ENCODE measurements around the gene GNAQ. TPM values are rescaled to one million over a fixed set of nuclear protein-coding genes. Genes with fewer than 3 reads are reported as not detected.
A peak's percentile ranks its signal among the peaks of the same experiment; 100 is the strongest.

The GNAQ gene
- total RNA-seq, result 79.4 TPM
- 10 to 100 TPM in 3 of 4 donors, 1 to 10 TPM in 1; 8.5 to 20.5 (median 14.0) TPM for polyA plus RNA-seq

DNA sequence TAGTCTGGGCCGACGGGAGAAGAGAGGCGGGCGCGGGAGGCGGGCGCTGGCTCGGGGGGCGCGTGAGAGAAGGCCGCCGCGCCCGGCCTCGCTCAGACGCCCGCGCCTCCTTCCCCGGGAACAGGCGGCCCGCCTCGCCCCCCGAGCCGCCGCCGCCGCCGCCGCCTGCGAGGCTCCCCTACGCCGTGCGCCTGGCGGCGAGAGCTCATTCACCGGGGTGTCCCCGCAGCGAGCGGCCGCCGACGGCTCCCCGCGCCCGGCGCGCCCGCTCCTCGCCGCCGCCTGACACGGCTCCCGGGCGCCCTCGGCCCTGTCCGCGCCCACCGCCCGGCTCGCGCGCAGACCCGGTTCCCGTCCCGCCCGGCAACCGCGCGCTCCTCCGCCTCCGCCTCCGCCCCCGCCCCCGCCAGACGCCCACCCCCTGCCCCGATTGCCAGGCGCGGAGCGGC is at the start of gene GNAQ:
Gene GNAQ (minus strand): TSS at position 368 of the 449 bp plus-strand sequence. CDS start 576 bp downstream, outside the sequence.
- no peaks in the 10 kb centered on the region for H3K36me3 Mint-ChIP-seq
- peak within 1 kb of the TSS; percentile 96 to 99 (median 97) for H3K27ac Mint-ChIP-seq
- peak; percentile 10 to 38 for ATAC-seq (ENCODE audit: low read depth in 2 of 2)
- Histone ChIP-seq H3K4me1 (ENCODE audit: control insufficient read depth, insufficient read depth, low read length, poor library complexity, severe bottlenecking) (peaks cover 60% of the 10 kb centered on the region), H3K27me3 (ENCODE audit: control insufficient read depth, insufficient read depth, low read length) (no peaks in the 10 kb centered on the region), H3K4me3 (ENCODE audit: low read depth, low read length) (peak within 1 kb of the TSS; percentile 87), H3K9me3 (ENCODE audit: control insufficient read depth in 2 of 2, low read length in 2 of 2) (no peaks in the 10 kb centered on the region), H3K27ac (ENCODE audit: insufficient read depth, low read length, poor library complexity, severe bottlenecking) (peak within 1 kb of the TSS; percentile 76), H3K36me3 (ENCODE audit: control insufficient read depth, insufficient read depth, low read length) (no peaks in the 10 kb centered on the region)
- no peaks in the 10 kb centered on the region for H3K27me3 Mint-ChIP-seq
- DNase-seq, result no peak
- H3K9me3 Mint-ChIP-seq, result no peaks in the 10 kb centered on the region
- peak within 1 kb of the TSS; percentile 94 to 98 (median 97) for H3K4me3 Mint-ChIP-seq
- H3K4me1 Mint-ChIP-seq, result peaks cover 24 to 70% (median 51%) of the 10 kb centered on the region in 4 donors

DNA sequence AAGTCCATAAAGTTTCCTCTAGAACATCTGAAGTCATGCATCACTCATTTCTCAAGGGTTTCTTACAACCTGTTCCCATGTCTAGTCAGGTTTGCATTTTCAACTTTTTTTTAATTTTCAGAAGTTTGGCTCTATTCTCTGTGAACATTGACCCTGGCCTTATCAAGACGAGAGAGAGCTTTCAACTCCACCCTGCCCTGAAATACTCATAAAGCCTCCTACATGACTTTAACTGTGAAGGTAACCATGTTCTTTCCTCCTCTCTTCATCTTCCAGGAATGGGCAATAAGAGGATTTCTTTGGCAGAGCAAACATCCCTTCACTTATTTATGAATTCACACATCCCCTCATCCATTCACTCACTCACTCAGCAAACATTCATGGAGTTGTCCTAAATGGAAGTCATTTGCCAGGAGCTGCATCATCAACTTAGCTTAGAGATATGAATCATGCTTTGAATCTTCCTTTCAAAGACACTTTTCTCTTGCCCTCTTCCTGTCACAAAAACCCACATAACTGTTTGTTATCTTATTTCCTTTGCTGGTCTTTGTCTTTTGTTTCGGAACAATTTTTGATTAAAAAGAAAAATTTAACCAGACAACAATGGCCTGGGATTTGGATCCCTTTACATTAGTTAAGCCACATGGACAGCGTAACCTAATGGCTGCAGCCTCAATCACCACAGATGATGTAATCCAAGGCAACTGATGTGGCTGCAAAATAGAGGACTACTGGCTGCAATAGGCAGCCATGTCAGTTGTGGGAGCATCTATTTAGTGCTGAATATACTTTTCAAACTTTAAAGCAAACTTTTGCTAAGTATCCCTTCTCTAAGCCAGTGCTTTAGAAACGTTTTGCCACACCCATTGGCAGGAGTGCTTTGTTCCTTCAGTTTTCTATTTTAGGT is 43.0 kb upstream of the GNAQ start:
- Histone ChIP-seq H3K27ac (ENCODE audit: insufficient read depth, low read length, poor library complexity, severe bottlenecking) (peak overlapping the region; percentile 56), H3K4me1 (ENCODE audit: control insufficient read depth, insufficient read depth, low read length, poor library complexity, severe bottlenecking) (peaks cover 29% of the 10 kb centered on the region), H3K9me3 (ENCODE audit: control insufficient read depth in 2 of 2, low read length in 2 of 2) (no peaks in the 10 kb centered on the region), H3K36me3 (ENCODE audit: control insufficient read depth, insufficient read depth, low read length) (no peaks in the 10 kb centered on the region), H3K27me3 (ENCODE audit: control insufficient read depth, insufficient read depth, low read length) (no peaks in the 10 kb centered on the region), H3K4me3 (ENCODE audit: low read depth, low read length) (peak overlapping the region; percentile 76)
- ATAC-seq (ENCODE audit: low read depth in 2 of 2), result peak; percentile 53 to 69
- no peaks in the 10 kb centered on the region for H3K36me3 Mint-ChIP-seq
- peak overlapping the region; percentile 65 to 83 (median 74) for H3K4me3 Mint-ChIP-seq
- peak in 2 of 3 donors; percentile 22 to 65 for DNase-seq
- H3K27me3 Mint-ChIP-seq, result no peaks in the 10 kb centered on the region
- H3K9me3 Mint-ChIP-seq, result peaks cover 0 to 21% (median 5%) of the 10 kb centered on the region in 7 donors
- peak overlapping the region; percentile 63 to 89 (median 83) for H3K27ac Mint-ChIP-seq
- H3K4me1 Mint-ChIP-seq, result peaks cover 10 to 48% (median 39%) of the 10 kb centered on the region in 4 donors

DNA sequence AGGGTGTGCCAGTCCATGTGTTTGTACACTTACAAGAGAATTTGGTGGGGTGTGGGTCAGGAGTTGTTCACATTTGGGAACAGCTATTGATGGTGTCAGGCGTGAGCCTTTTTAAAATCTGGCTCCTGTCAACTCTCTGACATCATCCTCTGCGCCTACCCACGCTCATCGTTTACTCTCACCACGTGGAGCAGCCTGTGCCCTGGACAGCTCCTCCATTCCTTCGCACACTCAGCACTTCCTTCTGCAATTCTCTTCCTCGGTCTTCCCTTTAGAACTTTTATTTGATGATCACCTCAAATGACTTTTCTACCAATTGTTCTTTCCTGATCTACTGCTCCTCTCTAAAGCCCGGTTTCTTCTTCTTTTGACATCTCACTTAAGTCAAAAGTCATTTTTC is 42.1 kb upstream of the GNAQ start:
- peaks cover 29% of the 10 kb centered on the region for H3K4me1 ChIP-seq (ENCODE audit: control insufficient read depth, insufficient read depth, low read length, poor library complexity, severe bottlenecking)
- peak overlapping the region; percentile 56 for H3K27ac ChIP-seq (ENCODE audit: insufficient read depth, low read length, poor library complexity, severe bottlenecking)
- no peaks in the 10 kb centered on the region for H3K36me3 ChIP-seq (ENCODE audit: control insufficient read depth, insufficient read depth, low read length)
- DNase-seq (no peak), ATAC-seq (ENCODE audit: low read depth in 2 of 2) (no peak)
- H3K9me3 ChIP-seq (ENCODE audit: control insufficient read depth in 2 of 2, low read length in 2 of 2), result no peaks in the 10 kb centered on the region
- H3K27ac Mint-ChIP-seq, result peak overlapping the region; percentile 63 to 89 (median 83)
- H3K27me3 Mint-ChIP-seq, result no peaks in the 10 kb centered on the region
- H3K36me3 Mint-ChIP-seq, result no peaks in the 10 kb centered on the region
- peaks cover 0 to 12% (median 3%) of the 10 kb centered on the region in 7 donors for H3K9me3 Mint-ChIP-seq
- H3K4me3 Mint-ChIP-seq, result peak overlapping the region; percentile 65 to 83 (median 74)
- H3K27me3 ChIP-seq (ENCODE audit: control insufficient read depth, insufficient read depth, low read length), result no peaks in the 10 kb centered on the region
- no peak overlapping the region for H3K4me3 ChIP-seq (ENCODE audit: low read depth, low read length)
- peaks cover 10 to 48% (median 39%) of the 10 kb centered on the region in 4 donors for H3K4me1 Mint-ChIP-seq

DNA sequence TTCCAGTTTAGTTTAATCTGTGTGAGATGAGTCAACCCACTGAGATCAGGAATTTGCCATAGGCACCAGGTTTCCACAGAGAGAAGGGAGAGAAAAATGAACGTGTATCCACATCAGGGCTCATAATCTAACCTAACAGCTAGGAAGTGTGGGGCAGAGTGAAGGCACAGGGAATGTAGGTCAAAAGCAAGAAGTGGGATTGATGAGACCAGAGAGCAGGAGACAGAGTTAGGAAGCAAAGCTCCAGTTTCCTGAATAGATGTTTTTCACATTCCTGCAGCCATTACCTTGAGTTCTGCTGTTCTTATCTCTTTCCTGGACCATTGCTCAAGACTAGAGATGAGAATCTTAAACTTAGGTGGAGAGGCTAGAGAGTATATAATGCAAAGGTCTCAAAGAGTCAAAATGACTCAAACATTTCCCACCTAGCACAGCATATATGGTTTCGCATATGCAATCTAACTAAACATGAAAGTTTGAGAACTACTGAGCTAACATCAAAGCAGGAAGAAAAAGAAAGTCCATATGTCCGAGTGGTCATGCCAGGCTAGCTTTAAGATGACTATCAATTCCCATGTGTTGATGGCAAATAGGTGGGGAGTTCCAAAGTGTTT is 41.1 kb upstream of the GNAQ start:
- ATAC-seq (ENCODE audit: low read depth in 2 of 2) (no peak), DNase-seq (no peak)
- H3K27me3 ChIP-seq (ENCODE audit: control insufficient read depth, insufficient read depth, low read length), result no peaks in the 10 kb centered on the region
- Mint-ChIP-seq H3K4me3 (peak overlapping the region in 1 of 4 donors; percentile 25), H3K36me3 (no peaks in the 10 kb centered on the region), H3K27me3 (no peaks in the 10 kb centered on the region), H3K4me1 (peaks cover 10 to 48% (median 39%) of the 10 kb centered on the region in 4 donors), H3K27ac (peak overlapping the region; percentile 32 to 83 (median 81)), H3K9me3 (peaks cover 0 to 4% (median 3%) of the 10 kb centered on the region in 7 donors)
- no peaks in the 10 kb centered on the region for H3K36me3 ChIP-seq (ENCODE audit: control insufficient read depth, insufficient read depth, low read length)
- H3K9me3 ChIP-seq (ENCODE audit: control insufficient read depth in 2 of 2, low read length in 2 of 2), result no peaks in the 10 kb centered on the region
- no peak overlapping the region for H3K4me3 ChIP-seq (ENCODE audit: low read depth, low read length)
- no peak overlapping the region for H3K27ac ChIP-seq (ENCODE audit: insufficient read depth, low read length, poor library complexity, severe bottlenecking)
- H3K4me1 ChIP-seq (ENCODE audit: control insufficient read depth, insufficient read depth, low read length, poor library complexity, severe bottlenecking), result peaks cover 29% of the 10 kb centered on the region

DNA sequence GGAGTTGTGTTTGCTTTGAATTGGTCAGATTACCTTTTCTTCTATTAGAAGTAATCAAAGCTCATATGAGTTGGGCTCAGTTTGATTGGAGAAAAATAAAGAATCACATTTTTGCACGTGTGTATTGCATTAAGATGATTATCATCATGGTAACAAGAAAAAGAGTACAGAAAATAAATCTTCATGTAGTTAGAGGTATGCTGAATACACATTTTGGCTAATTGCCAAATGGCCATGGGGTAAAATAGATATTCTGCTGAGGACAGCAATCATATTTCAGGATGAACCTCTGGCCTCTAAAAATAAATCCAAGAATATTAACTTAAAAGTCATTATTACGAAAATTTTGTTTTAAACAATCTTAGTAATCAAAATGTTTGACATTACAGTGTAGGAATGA is 38.9 kb upstream of the GNAQ start:
- DNase-seq (no peak), ATAC-seq (ENCODE audit: low read depth in 2 of 2) (no peak)
- H3K36me3 Mint-ChIP-seq, result no peaks in the 10 kb centered on the region
- peaks cover 0 to 10% (median 5%) of the 10 kb centered on the region in 7 donors for H3K9me3 Mint-ChIP-seq
- no peak overlapping the region for H3K27ac Mint-ChIP-seq
- Histone ChIP-seq H3K36me3 (ENCODE audit: control insufficient read depth, insufficient read depth, low read length) (no peaks in the 10 kb centered on the region), H3K4me3 (ENCODE audit: low read depth, low read length) (no peak overlapping the region), H3K4me1 (ENCODE audit: control insufficient read depth, insufficient read depth, low read length, poor library complexity, severe bottlenecking) (peaks cover 29% of the 10 kb centered on the region), H3K9me3 (ENCODE audit: control insufficient read depth in 2 of 2, low read length in 2 of 2) (no peaks in the 10 kb centered on the region), H3K27ac (ENCODE audit: insufficient read depth, low read length, poor library complexity, severe bottlenecking) (no peak overlapping the region), H3K27me3 (ENCODE audit: control insufficient read depth, insufficient read depth, low read length) (no peaks in the 10 kb centered on the region)
- no peak overlapping the region for H3K4me3 Mint-ChIP-seq
- peaks cover 10 to 37% (median 33%) of the 10 kb centered on the region in 4 donors for H3K4me1 Mint-ChIP-seq
- H3K27me3 Mint-ChIP-seq, result no peaks in the 10 kb centered on the region

DNA sequence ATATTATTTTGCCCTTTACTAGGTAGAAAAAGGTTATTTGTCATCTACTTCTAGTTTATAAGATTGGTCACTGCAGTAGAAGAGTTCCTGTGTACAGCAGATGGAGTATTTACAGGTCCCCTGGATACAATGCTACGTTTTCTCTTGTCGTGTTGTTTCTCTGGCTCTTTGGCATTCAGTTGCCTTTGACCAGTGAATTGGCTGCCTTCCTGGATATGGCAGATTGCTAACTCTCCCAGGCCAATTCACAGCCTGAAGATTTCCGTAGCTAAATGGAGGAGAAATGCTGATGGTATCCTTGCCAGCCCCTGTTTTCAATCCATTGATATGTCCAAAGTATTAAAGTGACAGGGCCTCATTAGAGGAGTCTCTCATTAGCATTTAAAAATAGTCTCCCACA is 32.5 kb upstream of the GNAQ start:
- Histone ChIP-seq H3K9me3 (ENCODE audit: control insufficient read depth in 2 of 2, low read length in 2 of 2) (no peaks in the 10 kb centered on the region), H3K27me3 (ENCODE audit: control insufficient read depth, insufficient read depth, low read length) (no peaks in the 10 kb centered on the region), H3K27ac (ENCODE audit: insufficient read depth, low read length, poor library complexity, severe bottlenecking) (no peak overlapping the region), H3K4me1 (ENCODE audit: control insufficient read depth, insufficient read depth, low read length, poor library complexity, severe bottlenecking) (no peaks in the 10 kb centered on the region), H3K36me3 (ENCODE audit: control insufficient read depth, insufficient read depth, low read length) (no peaks in the 10 kb centered on the region), H3K4me3 (ENCODE audit: low read depth, low read length) (no peak overlapping the region)
- no peak overlapping the region for H3K4me3 Mint-ChIP-seq
- no peak for ATAC-seq (ENCODE audit: low read depth in 2 of 2)
- no peak for DNase-seq
- H3K27ac Mint-ChIP-seq, result no peak overlapping the region
- peaks cover 0 to 16% (median 5%) of the 10 kb centered on the region in 7 donors for H3K9me3 Mint-ChIP-seq
- peaks cover 4 to 12% (median 7%) of the 10 kb centered on the region in 4 donors for H3K4me1 Mint-ChIP-seq
- H3K27me3 Mint-ChIP-seq, result no peaks in the 10 kb centered on the region
- peaks cover 3% of the 10 kb centered on the region for H3K36me3 Mint-ChIP-seq

DNA sequence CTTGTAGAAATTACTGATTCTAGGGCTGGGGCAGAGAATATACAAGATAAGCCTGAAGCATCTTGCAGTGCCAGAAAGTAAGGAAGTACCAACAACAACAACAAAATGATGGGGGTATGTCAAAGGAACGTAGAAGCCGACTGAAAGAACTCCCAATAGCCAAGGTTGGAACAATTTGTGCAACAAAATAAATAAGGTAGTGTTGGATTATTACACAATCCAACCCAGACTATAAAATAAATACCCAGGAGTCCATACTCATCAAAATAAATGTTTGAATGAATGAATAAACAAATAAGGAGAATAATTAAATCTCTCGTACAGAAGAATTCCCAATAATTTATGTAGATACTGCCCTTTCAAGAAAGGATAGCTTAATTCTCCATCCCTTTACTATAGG is 31.1 kb upstream of the GNAQ start:
- Mint-ChIP-seq H3K9me3 (peaks cover 0 to 16% (median 7%) of the 10 kb centered on the region in 7 donors), H3K4me1 (peaks cover 4 to 12% (median 7%) of the 10 kb centered on the region in 4 donors), H3K27me3 (no peaks in the 10 kb centered on the region), H3K27ac (no peak overlapping the region), H3K4me3 (no peak overlapping the region), H3K36me3 (peaks cover 3% of the 10 kb centered on the region)
- DNase-seq (no peak), ATAC-seq (ENCODE audit: low read depth in 2 of 2) (no peak)
- Histone ChIP-seq H3K4me1 (ENCODE audit: control insufficient read depth, insufficient read depth, low read length, poor library complexity, severe bottlenecking) (no peaks in the 10 kb centered on the region), H3K36me3 (ENCODE audit: control insufficient read depth, insufficient read depth, low read length) (no peaks in the 10 kb centered on the region), H3K27me3 (ENCODE audit: control insufficient read depth, insufficient read depth, low read length) (no peaks in the 10 kb centered on the region), H3K9me3 (ENCODE audit: control insufficient read depth in 2 of 2, low read length in 2 of 2) (no peaks in the 10 kb centered on the region), H3K4me3 (ENCODE audit: low read depth, low read length) (no peak overlapping the region), H3K27ac (ENCODE audit: insufficient read depth, low read length, poor library complexity, severe bottlenecking) (no peak overlapping the region)

Data from CD4-positive, CD25-positive, alpha-beta regulatory T cell (primary cell).